Activated CD8-positive, alpha-beta memory T cell treated with anti-CD3 and anti-CD28 coated beads, Interleukin-2, amount 50 U/mL, for 24 hours (primary cell): ENCODE results near the gene SPX.

Experiments
- DNase-seq: peaks from one replicate; pipeline ENCODE4 v3.0.0-alpha.2; 2020; ENCODE audit errors: extremely low read depth

SPX gene

DNA sequence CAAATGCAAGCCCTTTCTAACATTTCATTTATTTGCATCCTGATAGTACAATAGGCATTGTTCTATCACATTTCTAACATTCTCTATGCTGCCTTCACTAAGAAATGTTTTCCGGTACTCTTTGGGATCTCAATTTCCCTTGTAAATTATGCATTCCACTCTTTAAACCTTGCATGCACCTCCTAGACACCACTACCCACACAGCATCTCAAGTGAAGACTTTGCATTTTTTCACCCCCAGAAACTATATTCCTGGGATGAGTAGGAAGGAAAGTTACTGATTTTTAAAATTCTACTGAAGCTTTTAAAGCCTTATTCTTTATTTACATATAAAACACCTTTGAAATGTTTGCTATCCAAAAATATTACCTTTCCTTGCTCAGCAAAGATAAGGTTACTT is 51.4 kb downstream of the SPX start:
- no peak for DNase-seq

GRCh38 chr12:21580748-21581516 is 54.8 kb downstream of the SPX start:
- no peak for DNase-seq
